GM23338 (cell line): ENCODE data around the gene RPL21.

Source experiments
- CREB1 ChIP-seq: fragments of 250-450 bp; sonication (Bioruptor Pico); IDR thresholded peaks from 2 replicates; pipeline ENCODE4 v1.5.0; 2020; ENCODE audit warnings: low read depth, mild to moderate bottlenecking, moderate library complexity
- CTCF ChIP-seq, 2 experiments: fragments of 200-600 bp in 1 of 2; sonication (generic) in 1 of 2; conservative IDR thresholded peaks; 2 replicates each; pipeline versions ENCODE4 v1.5.1 to v1.6.1; 2016 to 2017; ENCODE audit warnings: antibody characterized with exemption in 2 of 2, low read depth in 2 of 2, mild to moderate bottlenecking in 2 of 2, moderate library complexity in 1 of 2
- EZH2 ChIP-seq: fragments of 200-600 bp; sonication (generic); IDR thresholded peaks from one replicate; pipeline ENCODE4 v1.8.0; 2017; ENCODE audit warnings: antibody characterized with exemption, mild to moderate bottlenecking, low read depth; ENCODE audit not compliant: unreplicated experiment
- EZH2phosphoT487 ChIP-seq: fragments of 200-600 bp; sonication (generic); IDR thresholded peaks from one replicate; pipeline ENCODE4 v1.8.1; 2018; ENCODE audit warnings: antibody characterized with exemption; ENCODE audit not compliant: unreplicated experiment
- JUNB ChIP-seq: IDR thresholded peaks from one replicate; pipeline ENCODE4 v1.6.1; 2016; ENCODE audit warnings: antibody characterized with exemption; ENCODE audit not compliant: unreplicated experiment
- POLR2AphosphoS5 ChIP-seq: IDR thresholded peaks from 2 replicates; pipeline ENCODE4 v1.6.1; 2016; ENCODE audit warnings: antibody characterized with exemption, low read depth
- ZNF114 ChIP-seq: fragments of 250-450 bp; sonication (Bioruptor Pico); IDR thresholded peaks from 2 replicates; pipeline ENCODE4 v1.5.0; 2020; ENCODE audit warnings: mild to moderate bottlenecking, moderate library complexity
- ZNF331 ChIP-seq: fragments of 250-450 bp; sonication (Bioruptor Pico); IDR thresholded peaks from 2 replicates; pipeline ENCODE4 v1.5.0; 2020; ENCODE audit warnings: low read depth, mild to moderate bottlenecking, moderate library complexity
- TF ChIP-seq, protein P1 (sequence below): IDR thresholded peaks from one replicate; pipeline ENCODE4 v1.6.1; 2018; ENCODE audit warnings: antibody characterized with exemption; ENCODE audit not compliant: unreplicated experiment

DNA sequence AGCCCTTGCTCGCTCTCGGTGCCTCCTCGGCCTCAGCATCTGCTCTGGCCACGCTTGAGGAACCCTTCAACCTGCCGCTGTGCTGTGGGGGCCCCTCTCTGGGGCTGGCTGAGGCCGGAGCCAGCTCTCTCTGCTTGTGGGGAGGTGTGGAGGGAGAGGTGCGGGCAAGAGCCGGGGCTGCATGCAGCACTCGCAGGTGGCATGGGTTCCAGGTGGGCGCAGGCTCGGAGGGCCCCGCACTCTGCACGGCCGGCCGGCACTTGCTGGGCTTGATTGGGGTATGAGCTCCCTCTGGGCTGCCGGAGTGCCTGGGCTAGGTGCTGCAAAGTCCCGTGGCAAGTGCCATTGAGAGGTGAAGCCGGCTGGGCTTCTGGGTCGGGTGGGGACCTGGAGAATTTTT lies 31.7 kb upstream of the RPL21 start:
- TF ChIP-seq, protein P1, sequence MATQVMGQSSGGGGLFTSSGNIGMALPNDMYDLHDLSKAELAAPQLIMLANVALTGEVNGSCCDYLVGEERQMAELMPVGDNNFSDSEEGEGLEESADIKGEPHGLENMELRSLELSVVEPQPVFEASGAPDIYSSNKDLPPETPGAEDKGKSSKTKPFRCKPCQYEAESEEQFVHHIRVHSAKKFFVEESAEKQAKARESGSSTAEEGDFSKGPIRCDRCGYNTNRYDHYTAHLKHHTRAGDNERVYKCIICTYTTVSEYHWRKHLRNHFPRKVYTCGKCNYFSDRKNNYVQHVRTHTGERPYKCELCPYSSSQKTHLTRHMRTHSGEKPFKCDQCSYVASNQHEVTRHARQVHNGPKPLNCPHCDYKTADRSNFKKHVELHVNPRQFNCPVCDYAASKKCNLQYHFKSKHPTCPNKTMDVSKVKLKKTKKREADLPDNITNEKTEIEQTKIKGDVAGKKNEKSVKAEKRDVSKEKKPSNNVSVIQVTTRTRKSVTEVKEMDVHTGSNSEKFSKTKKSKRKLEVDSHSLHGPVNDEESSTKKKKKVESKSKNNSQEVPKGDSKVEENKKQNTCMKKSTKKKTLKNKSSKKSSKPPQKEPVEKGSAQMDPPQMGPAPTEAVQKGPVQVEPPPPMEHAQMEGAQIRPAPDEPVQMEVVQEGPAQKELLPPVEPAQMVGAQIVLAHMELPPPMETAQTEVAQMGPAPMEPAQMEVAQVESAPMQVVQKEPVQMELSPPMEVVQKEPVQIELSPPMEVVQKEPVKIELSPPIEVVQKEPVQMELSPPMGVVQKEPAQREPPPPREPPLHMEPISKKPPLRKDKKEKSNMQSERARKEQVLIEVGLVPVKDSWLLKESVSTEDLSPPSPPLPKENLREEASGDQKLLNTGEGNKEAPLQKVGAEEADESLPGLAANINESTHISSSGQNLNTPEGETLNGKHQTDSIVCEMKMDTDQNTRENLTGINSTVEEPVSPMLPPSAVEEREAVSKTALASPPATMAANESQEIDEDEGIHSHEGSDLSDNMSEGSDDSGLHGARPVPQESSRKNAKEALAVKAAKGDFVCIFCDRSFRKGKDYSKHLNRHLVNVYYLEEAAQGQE: no peak
- TF ChIP-seq JUNB (no peak), CTCF (conservative IDR thresholded peaks at IDR 0.05; ENCODE audit: low read depth in 2 of 2) (no peak), POLR2AphosphoS5 (no peak), CREB1 (CRISPR knock-in tag) (no peak), EZH2 (no peak), EZH2phosphoT487 (no peak), ZNF331 (CRISPR knock-in tag) (no peak), ZNF114 (CRISPR knock-in tag) (no peak)
